OCI-LY7 (cell line): ENCODE measurements around the gene ARHGAP23.

Experiments
- EZH2phosphoT487 ChIP-seq: fragments of 200-600 bp; sonication (generic); IDR thresholded peaks from 2 replicates; pipeline ENCODE4 v1.6.1; 2018; ENCODE audit warnings: low read depth, borderline replicate concordance, mild to moderate bottlenecking, mixed run types, antibody characterized with exemption, low read length, moderate library complexity, mixed read lengths
- TF ChIP-seq, protein P1 (sequence below): fragments of 200-600 bp; sonication (generic); conservative IDR thresholded peaks from 2 replicates; pipeline ENCODE4 v1.5.1; 2014; ENCODE audit warnings: mild to moderate bottlenecking, antibody characterized with exemption, low read length, moderate library complexity, mixed read lengths

DNA sequence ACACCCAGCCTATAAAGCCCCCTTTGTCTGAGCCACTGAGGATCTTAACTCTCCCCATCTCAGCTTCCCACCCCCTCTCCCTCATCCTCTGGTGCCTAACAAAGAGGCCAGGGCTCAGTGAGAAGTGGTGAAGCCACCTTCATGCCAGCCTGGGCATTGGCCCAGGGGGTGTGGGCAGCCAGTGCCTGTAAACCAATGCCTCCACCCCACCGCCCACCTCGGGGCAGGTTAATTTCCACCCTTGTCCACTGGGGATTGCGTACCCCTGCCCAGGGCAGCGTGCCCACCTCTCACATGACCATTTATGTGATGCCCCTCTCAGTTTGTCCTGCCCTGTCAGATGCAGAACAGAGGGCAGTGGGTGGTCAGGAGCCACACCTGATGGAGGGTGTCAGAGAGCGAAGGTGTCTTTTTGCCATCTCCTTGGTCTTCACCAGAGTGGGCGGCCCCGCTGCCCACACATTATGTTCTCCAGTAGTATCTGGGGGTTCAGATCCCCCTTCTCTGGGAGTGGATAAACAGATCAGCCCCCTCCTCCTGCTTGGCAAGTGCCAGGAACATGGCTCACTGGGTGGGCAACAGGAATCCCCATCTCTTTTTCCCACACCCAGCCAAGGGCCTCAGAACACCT lies 10.1 kb upstream of the ARHGAP23 start:
- TF ChIP-seq, protein P1, sequence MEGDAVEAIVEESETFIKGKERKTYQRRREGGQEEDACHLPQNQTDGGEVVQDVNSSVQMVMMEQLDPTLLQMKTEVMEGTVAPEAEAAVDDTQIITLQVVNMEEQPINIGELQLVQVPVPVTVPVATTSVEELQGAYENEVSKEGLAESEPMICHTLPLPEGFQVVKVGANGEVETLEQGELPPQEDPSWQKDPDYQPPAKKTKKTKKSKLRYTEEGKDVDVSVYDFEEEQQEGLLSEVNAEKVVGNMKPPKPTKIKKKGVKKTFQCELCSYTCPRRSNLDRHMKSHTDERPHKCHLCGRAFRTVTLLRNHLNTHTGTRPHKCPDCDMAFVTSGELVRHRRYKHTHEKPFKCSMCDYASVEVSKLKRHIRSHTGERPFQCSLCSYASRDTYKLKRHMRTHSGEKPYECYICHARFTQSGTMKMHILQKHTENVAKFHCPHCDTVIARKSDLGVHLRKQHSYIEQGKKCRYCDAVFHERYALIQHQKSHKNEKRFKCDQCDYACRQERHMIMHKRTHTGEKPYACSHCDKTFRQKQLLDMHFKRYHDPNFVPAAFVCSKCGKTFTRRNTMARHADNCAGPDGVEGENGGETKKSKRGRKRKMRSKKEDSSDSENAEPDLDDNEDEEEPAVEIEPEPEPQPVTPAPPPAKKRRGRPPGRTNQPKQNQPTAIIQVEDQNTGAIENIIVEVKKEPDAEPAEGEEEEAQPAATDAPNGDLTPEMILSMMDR: no peak
- no peak for TF ChIP-seq EZH2phosphoT487
